K562 (cell line): ENCODE results near the gene PDE11A. TPM values are rescaled to one million over a fixed set of nuclear protein-coding genes. Genes with fewer than 3 reads are reported as not detected.

Experiments used
- ATAC-seq: fragments of 200-7000 bp; cut with Tn5 transposase; 3 replicates; pipeline ENCODE4 v1.9.1; 2020; ENCODE audit warnings: moderate library complexity
- BruUV-seq: library from RNA; stranded (reverse); fragments of 400-500 nt; replicated peaks from 2 replicates; lab custom pipeline; 2021; lab: Mats Ljungman, UMichigan
- CTCF ChIA-PET: fragments of 300-600 bp; formaldehyde crosslinking; extraction: SDS; loops from one replicate; lab custom pipeline; 2021; ENCODE audit warnings: low intra/inter-chr PET ratio; lab: Yijun Ruan, JAX
- POLR2A ChIA-PET: fragments of 300-600, 350-650 bp; sonication (Branson Sonifier 250); formaldehyde crosslinking; extraction: SDS; loops from one replicate; lab custom pipeline; 2021; ENCODE audit warnings: antibody characterized with exemption, inconsistent platforms; lab: Yijun Ruan, JAX
- DNase-seq, 4 experiments: peaks; one replicate each; pipeline versions ENCODE4 v3.0.0 to v3.0.0-alpha.2; 2011 to 2018; ENCODE audit warnings: low spot score in 3 of 4, mixed read lengths in 3 of 4; ENCODE audit errors: extremely low read depth in 1 of 4
- FAIRE-seq: peaks from 2 replicates; lab custom pipeline; 2011; peaks lifted over from hg19 to GRCh38; lab: Jason Lieb, UNC
- H2AFZ ChIP-seq: 2 replicates; pipeline ENCODE4 v1.6.0; 2011; ENCODE audit warnings: low read depth, low read length, control low read depth, inconsistent platforms
- H3K27ac ChIP-seq: fragments of 200-600 bp; 3 replicates; pipeline ENCODE4 v1.8.0; 2011; ENCODE audit warnings: low read depth, mild to moderate bottlenecking, control low read depth, inconsistent platforms, low read length, moderate library complexity, mixed read lengths; ENCODE audit errors: extremely low read depth
- H3K27me3 ChIP-seq, 2 experiments: fragments of 300-600 bp in 1 of 2; 2 replicates in 1 of 2; 3 replicates in 1 of 2; pipeline versions ENCODE4 v1.6.0 to v1.8.0; 2011; ENCODE audit warnings: inconsistent platforms in 2 of 2, low read length in 2 of 2, mild to moderate bottlenecking in 1 of 2, mixed read lengths in 1 of 2, moderate library complexity in 1 of 2; ENCODE audit not compliant: control insufficient read depth in 2 of 2, insufficient read depth in 2 of 2
- H3K36me3 ChIP-seq: fragments of 300-600 bp; 3 replicates; pipeline ENCODE4 v1.8.0; 2011; ENCODE audit warnings: mild to moderate bottlenecking, low read length, inconsistent platforms; ENCODE audit not compliant: control insufficient read depth, insufficient read depth
- H3K4me1 ChIP-seq, 2 experiments: fragments of 200-600 bp in 1 of 2; replicated peaks in 1 of 2; 2 replicates in 1 of 2; 3 replicates in 1 of 2; pipeline versions ENCODE4 v1.5.1 to v1.8.0; 2011; ENCODE audit warnings: inconsistent platforms in 2 of 2, low read length in 2 of 2, mild to moderate bottlenecking in 1 of 2, mixed read lengths in 1 of 2, moderate library complexity in 1 of 2; ENCODE audit not compliant: control insufficient read depth in 2 of 2, insufficient read depth in 2 of 2
- H3K4me2 ChIP-seq: 2 replicates; pipeline ENCODE4 v1.6.1; 2011; ENCODE audit warnings: low read length, control low read depth, inconsistent platforms, mixed read lengths; ENCODE audit not compliant: insufficient read depth
- H3K4me3 ChIP-seq: fragments of 200-600 bp; sonication (generic), shearing (Covaris generic); 2 replicates; pipeline ENCODE4 v1.5.1; 2016; ENCODE audit warnings: control low read depth, inconsistent platforms
- H3K79me2 ChIP-seq: fragments of 200-600 bp; 3 replicates; pipeline ENCODE4 v1.8.0; 2011; ENCODE audit warnings: low read length, inconsistent platforms; ENCODE audit not compliant: control insufficient read depth, insufficient read depth
- H3K9ac ChIP-seq, 2 experiments: 2 replicates each; pipeline versions ENCODE4 v1.6.0 to v1.6.1; 2011; ENCODE audit warnings: low read depth in 2 of 2, low read length in 2 of 2, control low read depth in 1 of 2, inconsistent platforms in 1 of 2, mild to moderate bottlenecking in 1 of 2, mixed read lengths in 1 of 2; ENCODE audit not compliant: insufficient read depth in 1 of 2
- H3K9me1 ChIP-seq: one replicate; pipeline ENCODE4 v1.6.0; 2011; ENCODE audit warnings: inconsistent platforms, mild to moderate bottlenecking, low read length, moderate library complexity; ENCODE audit not compliant: control insufficient read depth, insufficient read depth
- H3K9me3 ChIP-seq: replicated peaks from 2 replicates; pipeline ENCODE4 v1.5.1; 2011; ENCODE audit warnings: low read depth, low read length, inconsistent platforms; ENCODE audit not compliant: control insufficient read depth, insufficient read depth
- H4K20me1 ChIP-seq: replicated peaks from 2 replicates; pipeline ENCODE4 v1.6.1; 2011; ENCODE audit warnings: low read length, inconsistent platforms, mixed read lengths; ENCODE audit not compliant: control insufficient read depth, insufficient read depth
- ATF2 ChIP-seq: sonication (generic); formaldehyde crosslinking; IDR thresholded peaks from 2 replicates; pipeline ENCODE4 v1.8.1; 2022; ENCODE audit warnings: missing genetic modification reagents
- EGR1 ChIP-seq: fragments of 450-650 bp; conservative IDR thresholded peaks from 2 replicates; pipeline ENCODE4 v1.6.1; 2017; ENCODE audit warnings: mild to moderate bottlenecking
- ETS2 ChIP-seq: IDR thresholded peaks from 2 replicates; pipeline ENCODE4 v1.6.1; 2016; ENCODE audit warnings: borderline replicate concordance, missing genetic modification characterization, mild to moderate bottlenecking, moderate library complexity, missing compliant biosample characterization; ENCODE audit not compliant: poor library complexity, severe bottlenecking
- FOS ChIP-seq: IDR thresholded peaks from 3 replicates; pipeline ENCODE4 v1.6.1; 2011; ENCODE audit not compliant: insufficient read length; ENCODE audit errors: extremely low read depth
- HMGN3 ChIP-seq: IDR thresholded peaks from 2 replicates; pipeline ENCODE4 v1.6.1; 2011; ENCODE audit warnings: borderline replicate concordance, low read depth, mild to moderate bottlenecking, mixed read lengths, low read length; ENCODE audit not compliant: insufficient read length; ENCODE audit errors: extremely low read depth
- KDM5B ChIP-seq: fragments of 200-600 bp; sonication (generic); IDR thresholded peaks from 2 replicates; pipeline ENCODE4 v1.6.1; 2012; ENCODE audit warnings: low read depth, mild to moderate bottlenecking, moderate library complexity, low read length, control low read depth, inconsistent platforms; ENCODE audit not compliant: insufficient replicate concordance
- MAZ ChIP-seq, 2 experiments: fragments of 450-650 bp in 1 of 2; sonication (generic) in 1 of 2; formaldehyde crosslinking; IDR thresholded peaks in 1 of 2; conservative IDR thresholded peaks in 1 of 2; 2 replicates each; pipeline versions ENCODE4 v1.4.0 to v1.5.0; 2020; ENCODE audit warnings: mild to moderate bottlenecking in 1 of 2, missing genetic modification reagents in 1 of 2
- MED1 ChIP-seq: sonication (generic); formaldehyde crosslinking; IDR thresholded peaks from 2 replicates; pipeline ENCODE4 v1.8.1; 2023; ENCODE audit warnings: missing genetic modification reagents, borderline replicate concordance
- RB1 ChIP-seq: fragments of 450-650 bp; IDR thresholded peaks from 2 replicates; pipeline ENCODE4 v1.6.1; 2017; ENCODE audit warnings: low read depth, mild to moderate bottlenecking
- SMAD4 ChIP-seq: fragments of 250-450 bp; sonication (Bioruptor Pico); conservative IDR thresholded peaks from 2 replicates; pipeline ENCODE4 v1.8.0; 2021; ENCODE audit warnings: inconsistent platforms, mild to moderate bottlenecking, moderate library complexity
- TGIF2 ChIP-seq: sonication (generic); formaldehyde crosslinking; IDR thresholded peaks from 2 replicates; pipeline ENCODE4 v1.8.1; 2022; ENCODE audit warnings: mild to moderate bottlenecking, missing genetic modification reagents, moderate library complexity
- ZNF175 ChIP-seq: fragments of 200-800 bp; sonication (Bioruptor generic); IDR thresholded peaks from 2 replicates; pipeline ENCODE4 v1.6.1; 2016; ENCODE audit warnings: low read depth, mild to moderate bottlenecking, missing genetic modification characterization, missing compliant biosample characterization
- ZNF282 ChIP-seq: sonication (generic); formaldehyde crosslinking; IDR thresholded peaks from 2 replicates; pipeline ENCODE4 v1.8.1; 2023; ENCODE audit warnings: missing genetic modification reagents
- ZNF347 ChIP-seq: fragments of 450-650 bp; formaldehyde crosslinking; IDR thresholded peaks from 2 replicates; pipeline ENCODE4 v1.4.0; 2020; ENCODE audit warnings: low read depth, mild to moderate bottlenecking, moderate library complexity
- WGBS: fragments of 100-300 bp; shearing (Covaris generic); methylation state at CpG from one replicate; pipeline ENCODE4 v1.1.6; 2016; ENCODE audit warnings: low coverage, mixed read lengths; ENCODE audit not compliant: insufficient coverage; ENCODE audit errors: missing lambda C conversion rate; 5-methylcytosine and 5-hydroxymethylcytosine counted together
- in situ Hi-C: fragments of 300-500 bp; cut with MboI; formaldehyde crosslinking; loops from 4 replicates; pipeline ENCODE4 v1.15.0; 2018; ENCODE audit warnings: inconsistent platforms, mixed read lengths
- intact Hi-C: fragments of 100-400 bp; cut with micrococcal nuclease; formaldehyde crosslinking; loops from 2 replicates; pipeline ENCODE4 v1.14.2; 2022
- polyA plus RNA-seq, 8 experiments: library from polyadenylated mRNA; depleted of rRNA in 4 of 8; stranded (reverse) in 5 of 8; unstranded in 3 of 8; fragments of >200 nt; fragmentation: Nextera tagmentation in 2 of 8; fragmentation: Illumina TruSeq in 1 of 8; extraction: Ambion mirVana in 2 of 8; extraction: Trizol in 1 of 8; gene quantifications; 2 replicates each; pipeline versions ENCODE4 v1.2.1 to v1.2.3, GENCODE V29; 2011 to 2014; ENCODE audit warnings: inconsistent platforms in 1 of 8, missing spikeins in 1 of 8
- total RNA-seq, 7 experiments: library from RNA; depleted of rRNA in 6 of 7; stranded (reverse); fragments of >200 nt in 6 of 7; fragmentation: Illumina TruSeq in 2 of 7; extraction: Trizol in 2 of 7; gene quantifications; 2 replicates each; pipeline versions ENCODE4 v1.2.1 to v1.2.3, GENCODE V29; 2011 to 2021; ENCODE audit warnings: low replicate concordance in 1 of 7
- TF ChIP-seq, protein P1 (sequence below), 3 experiments: fragments of 200-800 bp in 1 of 3; sonication (Bioruptor generic) in 1 of 3; sonication (generic) in 1 of 3; formaldehyde crosslinking in 1 of 3; IDR thresholded peaks; 2 replicates each; pipeline versions ENCODE4 v1.6.1 to v1.8.0; 2016 to 2022; ENCODE audit warnings: mild to moderate bottlenecking in 2 of 3, missing compliant biosample characterization in 2 of 3, missing genetic modification characterization in 2 of 3, missing genetic modification reagents in 1 of 3
- TF ChIP-seq, protein P2 (sequence below): fragments of 250-450 bp; sonication (Bioruptor Pico); IDR thresholded peaks from 2 replicates; pipeline ENCODE4 v1.4.0; 2020; ENCODE audit warnings: mild to moderate bottlenecking, moderate library complexity, borderline replicate concordance

The PDE11A gene
- total and polyA plus RNA-seq, 9 of the 15 experiments (the other 6 are each of a cell fraction or from before 2014, with no cell fraction given): 3.2 to 22.1 (median 5.7) TPM

GRCh38 chr2:178114462-178114861, 41.9 kb upstream of the PDE11A start:
- FAIRE-seq (no peak), ATAC-seq (no peak), DNase-seq (no peak)
- Histone ChIP-seq H3K4me2 (no peak overlapping the region), H3K9me1 (no peaks in the 10 kb centered on the region), H3K27ac (no peak overlapping the region), H3K4me3 (no peak overlapping the region), H3K9me3 (no peaks in the 10 kb centered on the region), H2AFZ (no peak overlapping the region), H4K20me1 (no peaks in the 10 kb centered on the region), H3K79me2 (peaks cover 16% of the 10 kb centered on the region; the same call in 2 of the 3 replicates), H3K36me3 (peaks cover 14% of the 10 kb centered on the region; the same call in 2 of the 3 replicates), H3K27me3 (no peaks in the 10 kb centered on the region; a peak in 1 of 5 replicates), H3K9ac (no peak overlapping the region), H3K4me1 (peaks cover 10 to 12% of the 10 kb centered on the region in 2 experiments; a peak in 3 of 5 replicates)
- TF ChIP-seq SMAD4 (CRISPR knock-in tag): no peak
- no peak for TF ChIP-seq ATF2
- TF ChIP-seq ZNF347 (CRISPR knock-in tag): no peak
- no peak for TF ChIP-seq ZNF175 (CRISPR knock-in tag)
- TF ChIP-seq, protein P1, sequence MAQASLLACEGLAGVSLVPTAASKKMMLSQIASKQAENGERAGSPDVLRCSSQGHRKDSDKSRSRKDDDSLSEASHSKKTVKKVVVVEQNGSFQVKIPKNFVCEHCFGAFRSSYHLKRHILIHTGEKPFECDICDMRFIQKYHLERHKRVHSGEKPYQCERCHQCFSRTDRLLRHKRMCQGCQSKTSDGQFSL (CRISPR knock-in tag; IDR thresholded peaks at IDR 0.05): no peak
- TF ChIP-seq, protein P1 (tag; IDR thresholded peaks at IDR 0.05): no peak
- no peak for TF ChIP-seq KDM5B
- TF ChIP-seq ZNF282: no peak
- no peak for TF ChIP-seq MED1 (CRISPR knock-in tag)
- TF ChIP-seq, protein P2, sequence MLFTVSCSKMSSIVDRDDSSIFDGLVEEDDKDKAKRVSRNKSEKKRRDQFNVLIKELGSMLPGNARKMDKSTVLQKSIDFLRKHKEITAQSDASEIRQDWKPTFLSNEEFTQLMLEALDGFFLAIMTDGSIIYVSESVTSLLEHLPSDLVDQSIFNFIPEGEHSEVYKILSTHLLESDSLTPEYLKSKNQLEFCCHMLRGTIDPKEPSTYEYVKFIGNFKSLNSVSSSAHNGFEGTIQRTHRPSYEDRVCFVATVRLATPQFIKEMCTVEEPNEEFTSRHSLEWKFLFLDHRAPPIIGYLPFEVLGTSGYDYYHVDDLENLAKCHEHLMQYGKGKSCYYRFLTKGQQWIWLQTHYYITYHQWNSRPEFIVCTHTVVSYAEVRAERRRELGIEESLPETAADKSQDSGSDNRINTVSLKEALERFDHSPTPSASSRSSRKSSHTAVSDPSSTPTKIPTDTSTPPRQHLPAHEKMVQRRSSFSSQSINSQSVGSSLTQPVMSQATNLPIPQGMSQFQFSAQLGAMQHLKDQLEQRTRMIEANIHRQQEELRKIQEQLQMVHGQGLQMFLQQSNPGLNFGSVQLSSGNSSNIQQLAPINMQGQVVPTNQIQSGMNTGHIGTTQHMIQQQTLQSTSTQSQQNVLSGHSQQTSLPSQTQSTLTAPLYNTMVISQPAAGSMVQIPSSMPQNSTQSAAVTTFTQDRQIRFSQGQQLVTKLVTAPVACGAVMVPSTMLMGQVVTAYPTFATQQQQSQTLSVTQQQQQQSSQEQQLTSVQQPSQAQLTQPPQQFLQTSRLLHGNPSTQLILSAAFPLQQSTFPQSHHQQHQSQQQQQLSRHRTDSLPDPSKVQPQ (CRISPR knock-in tag): no peak
- TF ChIP-seq MAZ (CRISPR knock-in tag; conservative IDR thresholded peaks at IDR 0.05 in 1 of 2, IDR thresholded peaks at IDR 0.05 in 1 of 2): no peak
- TF ChIP-seq TGIF2 (CRISPR knock-in tag): no peak
- TF ChIP-seq FOS: no peak
- no peak for TF ChIP-seq ETS2
- TF ChIP-seq HMGN3: no peak
- no peak for TF ChIP-seq RB1
- no peak for TF ChIP-seq EGR1
- WGBS: 49% methylated on average over 2 of the region's 2 CpGs
- in situ Hi-C loops: loop anchor here (5.0 to 10.0 kb wide), 2 partner anchors 303 to 800 kb away; no protein-coding TSS in a partner anchor
- POLR2A ChIA-PET: interaction anchor here (0.7 to 1.1 kb wide), 2 partner anchors 11 to 17 kb away, joined by 3 read pairs; no protein-coding TSS in a partner anchor
- CTCF ChIA-PET: no interaction called here
- intact Hi-C loops: loop anchor here (5.0 kb wide), 6 partner anchors 93 to 1638 kb away; partner anchors contain the start of gene FKBP7
- BruUV-seq: no TSS peak
